ENCODE results near the gene MYOCD.

DNA sequence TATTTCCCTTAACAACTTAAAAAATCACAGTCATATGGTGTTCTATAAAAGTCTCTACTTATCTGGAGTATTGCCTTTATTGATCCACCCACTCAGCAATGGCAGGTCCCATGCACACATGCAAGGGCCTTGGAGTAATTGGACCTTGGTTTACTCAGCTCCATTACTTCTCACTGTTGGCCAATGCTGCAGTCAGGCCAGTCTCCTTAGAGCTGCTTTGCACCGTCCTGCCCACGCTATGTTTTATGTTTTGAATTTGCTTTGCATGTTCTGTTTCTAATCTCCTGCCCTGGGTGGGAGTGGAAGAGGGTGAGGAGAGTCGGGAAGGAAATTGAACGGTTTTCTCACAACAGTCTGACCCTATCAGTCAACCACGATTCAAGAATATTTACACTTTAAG lies 147.2 kb downstream of the MYOCD start:
- no peak for TF ChIP-seq CTCF (IDR thresholded peaks at IDR 0.05)
- TF ChIP-seq POLR2AphosphoS5 (IDR thresholded peaks at IDR 0.05), result no peak
- no peak for TF ChIP-seq POLR2A (IDR thresholded peaks at IDR 0.05)
